ENCODE results near the gene APBB2. TPM values are rescaled to one million over a fixed set of nuclear protein-coding genes. Genes with fewer than 3 reads are reported as not detected.

The APBB2 gene
- total RNA-seq, 4 donors from 2014 or later = 32.4 to 133 (median 92.1) TPM

DNA sequence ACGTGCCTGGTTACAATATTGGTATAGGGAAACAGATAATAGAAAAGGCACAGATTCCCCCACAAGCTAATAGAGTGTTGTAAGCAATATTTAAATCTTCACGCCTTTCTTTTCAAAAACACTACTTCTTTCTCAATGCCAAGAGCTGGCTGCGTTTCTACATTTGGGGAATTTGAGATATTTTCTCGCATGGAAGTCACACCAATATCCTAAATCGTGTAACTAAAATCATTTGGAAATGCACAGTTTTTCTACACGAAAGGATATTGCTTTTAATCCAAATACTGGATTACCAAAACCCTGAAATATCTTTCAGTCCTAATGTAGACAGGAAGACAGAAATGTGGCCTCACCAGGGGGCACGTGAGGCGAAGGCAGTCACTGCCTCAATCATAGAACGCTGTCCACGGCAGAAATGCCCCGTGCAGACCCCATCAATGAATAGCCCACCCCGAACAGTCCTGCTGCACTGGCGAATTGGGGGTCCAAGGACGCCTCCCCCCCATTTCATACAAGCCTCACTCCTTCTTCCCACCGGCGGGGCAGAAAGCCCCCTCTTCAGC is 358.0 kb downstream of the APBB2 start:
- no peaks in the 10 kb centered on the region for H3K27me3 ChIP-seq
- H3K4me3 ChIP-seq = peak overlapping the region in 1 of 2 donors; percentile 22
- no peaks in the 10 kb centered on the region for H3K4me1 ChIP-seq
- H3K9me3 ChIP-seq = no peaks in the 10 kb centered on the region
- H3K36me3 ChIP-seq = no peaks in the 10 kb centered on the region
- DNase-seq = no peak
- intact Hi-C loops (cut with DNase I; ENCODE audit: low total_unique reads) = no loop called here
- TF ChIP-seq, protein P1, sequence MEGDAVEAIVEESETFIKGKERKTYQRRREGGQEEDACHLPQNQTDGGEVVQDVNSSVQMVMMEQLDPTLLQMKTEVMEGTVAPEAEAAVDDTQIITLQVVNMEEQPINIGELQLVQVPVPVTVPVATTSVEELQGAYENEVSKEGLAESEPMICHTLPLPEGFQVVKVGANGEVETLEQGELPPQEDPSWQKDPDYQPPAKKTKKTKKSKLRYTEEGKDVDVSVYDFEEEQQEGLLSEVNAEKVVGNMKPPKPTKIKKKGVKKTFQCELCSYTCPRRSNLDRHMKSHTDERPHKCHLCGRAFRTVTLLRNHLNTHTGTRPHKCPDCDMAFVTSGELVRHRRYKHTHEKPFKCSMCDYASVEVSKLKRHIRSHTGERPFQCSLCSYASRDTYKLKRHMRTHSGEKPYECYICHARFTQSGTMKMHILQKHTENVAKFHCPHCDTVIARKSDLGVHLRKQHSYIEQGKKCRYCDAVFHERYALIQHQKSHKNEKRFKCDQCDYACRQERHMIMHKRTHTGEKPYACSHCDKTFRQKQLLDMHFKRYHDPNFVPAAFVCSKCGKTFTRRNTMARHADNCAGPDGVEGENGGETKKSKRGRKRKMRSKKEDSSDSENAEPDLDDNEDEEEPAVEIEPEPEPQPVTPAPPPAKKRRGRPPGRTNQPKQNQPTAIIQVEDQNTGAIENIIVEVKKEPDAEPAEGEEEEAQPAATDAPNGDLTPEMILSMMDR (IDR thresholded peaks at IDR 0.05) = no peak
- TF ChIP-seq POLR2A (IDR thresholded peaks at IDR 0.05) = no peak
- no peak overlapping the region for H3K27ac ChIP-seq

DNA sequence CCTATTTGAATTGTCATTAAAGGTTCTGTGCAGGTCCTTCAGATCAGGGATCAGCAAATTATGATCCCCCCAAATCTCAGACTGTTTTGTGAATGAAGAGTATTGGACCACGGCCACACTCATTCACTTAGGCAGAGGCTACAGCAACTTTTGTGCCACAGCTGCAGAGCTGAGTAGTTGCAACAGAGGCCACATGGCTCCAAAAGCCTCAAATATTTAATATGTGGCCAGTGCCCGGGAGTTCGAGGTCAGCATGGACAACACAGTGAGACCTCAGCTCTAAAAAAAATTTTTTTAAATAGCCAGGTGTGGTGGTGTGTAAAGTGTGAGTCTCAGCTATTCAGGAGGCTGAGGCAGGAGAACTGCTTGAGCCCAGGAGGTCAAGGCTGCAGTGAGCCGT is 363.8 kb downstream of the APBB2 start:
- no peak overlapping the region for H3K27ac ChIP-seq
- DNase-seq = no peak
- TF ChIP-seq, protein P1 (IDR thresholded peaks at IDR 0.05) = no peak
- TF ChIP-seq POLR2A (IDR thresholded peaks at IDR 0.05) = no peak
- intact Hi-C loops (cut with DNase I; ENCODE audit: low total_unique reads) = no loop called here
- no peaks in the 10 kb centered on the region for H3K36me3 ChIP-seq
- H3K4me1 ChIP-seq = no peaks in the 10 kb centered on the region
- no peak overlapping the region for H3K4me3 ChIP-seq
- no peaks in the 10 kb centered on the region for H3K9me3 ChIP-seq
- no peaks in the 10 kb centered on the region for H3K27me3 ChIP-seq

- H3K36me3 ChIP-seq = no peaks in the 10 kb centered on the region
- no peaks in the 10 kb centered on the region for H3K9me3 ChIP-seq
- no peak for DNase-seq
- no peak overlapping the region for H3K27ac ChIP-seq
- no peak overlapping the region for H3K4me3 ChIP-seq
- intact Hi-C loops (cut with DNase I; ENCODE audit: low total_unique reads) = no loop called here
- TF ChIP-seq POLR2A (IDR thresholded peaks at IDR 0.05) = no peak
- no peaks in the 10 kb centered on the region for H3K4me1 ChIP-seq
- no peaks in the 10 kb centered on the region for H3K27me3 ChIP-seq
These were observed 365.4 kb downstream of the APBB2 start for GRCh38 chr4:40848940-40849339.

GRCh38 chr4:40848251-40848650 is 366.1 kb downstream of the APBB2 start:
- Histone ChIP-seq H3K27ac (no peak overlapping the region), H3K9me3 (no peaks in the 10 kb centered on the region), H3K36me3 (no peaks in the 10 kb centered on the region), H3K4me3 (no peak overlapping the region), H3K4me1 (no peaks in the 10 kb centered on the region), H3K27me3 (no peaks in the 10 kb centered on the region)
- DNase-seq = no peak
- TF ChIP-seq, protein P1 (IDR thresholded peaks at IDR 0.05) = no peak
- TF ChIP-seq POLR2A (IDR thresholded peaks at IDR 0.05) = no peak
- intact Hi-C loops (cut with DNase I; ENCODE audit: low total_unique reads) = no loop called here

- Histone ChIP-seq H3K27ac (no peak overlapping the region), H3K4me1 (no peaks in the 10 kb centered on the region), H3K36me3 (no peaks in the 10 kb centered on the region), H3K9me3 (no peaks in the 10 kb centered on the region), H3K27me3 (no peaks in the 10 kb centered on the region), H3K4me3 (no peak overlapping the region)
- no peak for DNase-seq
- no peak for TF ChIP-seq POLR2A (IDR thresholded peaks at IDR 0.05)
- TF ChIP-seq, protein P1 (IDR thresholded peaks at IDR 0.05) = no peak
- intact Hi-C loops (cut with DNase I; ENCODE audit: low total_unique reads) = no loop called here
These were observed 367.8 kb downstream of the APBB2 start for GRCh38 chr4:40846532-40846931.
